Cardiac fibroblast (primary cell): ENCODE data around the gene AKR1B15.
"Not testable (repeated sequence)": the region's sequence is repeated elsewhere in the genome, so short reads cannot be mapped to it uniquely, and the experiment has no call there.

Experiments
- DNase-seq, 2 donors: peaks; one replicate each; pipeline versions ENCODE4 v3.0.0 to v3.0.0-alpha.2; 2010; ENCODE audit warnings: low read depth in 2 of 2
- H3K4me3 ChIP-seq, 2 donors: replicated peaks in 1 of 2; 1 replicate in 1 of 2; 2 replicates in 1 of 2; pipeline ENCODE4 v1.5.1; 2011; ENCODE audit warnings: low read depth in 2 of 2, low read length in 2 of 2, mild to moderate bottlenecking in 2 of 2, moderate library complexity in 1 of 2
- CTCF ChIP-seq: IDR thresholded peaks from one replicate; pipeline ENCODE4 v1.5.1; 2011; ENCODE audit warnings: low read depth, mild to moderate bottlenecking, low read length, inconsistent platforms

AKR1B15 gene

DNA sequence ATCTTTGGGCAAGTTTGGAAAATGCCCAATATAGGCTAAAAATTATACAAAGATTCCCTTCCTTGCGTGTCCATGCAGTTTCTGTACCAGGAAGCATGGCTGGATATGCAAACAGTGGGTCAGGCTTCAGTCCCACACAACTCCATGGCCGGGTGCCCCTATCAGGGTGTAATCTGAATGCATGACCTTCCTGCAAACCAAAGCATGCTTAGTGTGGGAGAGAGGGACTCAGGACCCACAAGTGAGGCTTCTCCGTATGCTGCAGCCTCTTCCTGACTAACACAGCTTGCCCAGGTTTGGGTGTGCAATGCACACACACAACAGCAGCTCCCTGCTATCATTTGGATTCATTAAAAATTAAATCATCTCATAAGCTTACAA lies 13.0 kb upstream of the AKR1B15 start:
- no peak overlapping the region for H3K4me3 ChIP-seq
- TF ChIP-seq CTCF: no peak
- DNase-seq: no peak

- not testable (repeated sequence) for H3K4me3 ChIP-seq, DNase-seq
Measured at GRCh38 chr7:134536558-134536957, 12.4 kb upstream of the AKR1B15 start.

GRCh38 chr7:134537273-134537781 lies 11.6 kb upstream of the AKR1B15 start:
- DNase-seq, H3K4me3 ChIP-seq: not testable (repeated sequence)

GRCh38 chr7:134539380-134540004 lies 9.4 kb upstream of the AKR1B15 start:
- TF ChIP-seq CTCF: no peak
- no peak overlapping the region for H3K4me3 ChIP-seq
- no peak for DNase-seq

DNA sequence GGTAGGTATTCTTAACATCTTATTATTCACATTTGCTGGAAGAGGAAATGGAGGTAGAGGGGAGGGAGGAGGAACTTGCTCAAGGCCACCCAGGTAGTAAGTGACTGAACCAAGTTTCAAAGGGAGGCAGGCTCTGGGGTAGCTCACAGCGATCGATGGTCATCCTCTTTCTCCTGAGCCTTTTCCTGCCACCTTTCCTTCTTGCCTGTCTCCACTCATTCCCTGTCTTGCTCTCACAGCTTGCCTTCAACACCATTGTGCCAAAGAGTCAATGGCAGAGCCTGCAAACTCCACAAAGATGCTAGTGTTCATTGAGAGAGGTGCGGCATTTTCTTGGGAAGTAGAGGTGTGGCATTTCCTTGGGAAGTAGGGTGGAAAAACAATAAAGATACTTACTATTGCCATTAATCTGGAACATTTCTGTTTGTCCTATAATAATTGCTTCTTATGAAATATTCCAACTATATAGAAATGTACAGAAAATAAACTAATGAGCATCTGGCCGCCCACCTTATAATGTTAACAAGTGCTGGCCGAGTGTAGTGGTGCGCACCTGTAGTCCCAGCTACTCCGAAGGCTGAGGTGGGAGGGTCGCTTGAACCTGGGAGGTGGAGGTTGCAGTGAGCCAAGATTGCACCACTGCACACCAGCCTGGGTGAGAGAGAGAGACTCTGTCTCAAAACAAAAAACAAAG lies 7.3 kb upstream of the AKR1B15 start:
- not testable (repeated sequence) for DNase-seq, H3K4me3 ChIP-seq

DNA sequence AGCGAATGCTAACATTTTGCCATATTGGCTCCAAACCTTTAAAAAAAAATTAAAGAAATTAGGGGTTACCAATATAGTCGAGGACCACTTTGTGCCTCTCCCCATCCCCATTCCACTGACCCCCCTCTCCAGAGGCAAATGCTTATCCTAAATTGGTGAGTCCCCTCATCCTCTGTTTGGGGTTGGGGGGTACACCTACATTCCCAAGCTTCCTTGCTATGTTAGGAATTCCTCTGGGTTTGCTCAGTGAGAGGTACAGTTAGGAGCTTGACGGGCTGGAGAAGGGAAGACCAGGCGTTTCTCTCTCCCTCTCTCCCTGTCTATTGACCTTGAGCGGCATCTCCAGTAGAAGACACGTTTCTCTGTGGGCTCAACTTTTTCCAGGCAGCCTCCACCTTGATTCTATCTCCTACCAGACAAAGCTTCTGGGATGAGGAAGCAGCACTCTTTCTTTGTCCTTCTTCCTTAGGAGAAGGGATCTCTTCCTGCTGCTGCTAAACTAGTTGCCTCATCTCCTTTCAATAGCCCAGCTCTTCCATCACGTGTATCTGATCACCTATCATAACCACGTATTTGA lies 6.6 kb upstream of the AKR1B15 start:
- TF ChIP-seq CTCF: no peak

GRCh38 chr7:134545380-134545779 lies 3.5 kb upstream of the AKR1B15 start:
- no peak overlapping the region for H3K4me3 ChIP-seq
- DNase-seq: no peak
- TF ChIP-seq CTCF: no peak

More for the DNA sequence above, 6.6 kb upstream of the AKR1B15 start:
- no peak for DNase-seq
- no peak overlapping the region for H3K4me3 ChIP-seq

GRCh38 chr7:134545918-134546317 lies 3.0 kb upstream of the AKR1B15 start:
- DNase-seq: no peak
- TF ChIP-seq CTCF: no peak
- H3K4me3 ChIP-seq: no peak overlapping the region
